ENCODE measurements around the gene EIF4E2.
"Not testable (repeated sequence)": the region's sequence is repeated elsewhere in the genome, so short reads cannot be mapped to it uniquely, and the experiment has no call there.

The EIF4E2 gene

DNA sequence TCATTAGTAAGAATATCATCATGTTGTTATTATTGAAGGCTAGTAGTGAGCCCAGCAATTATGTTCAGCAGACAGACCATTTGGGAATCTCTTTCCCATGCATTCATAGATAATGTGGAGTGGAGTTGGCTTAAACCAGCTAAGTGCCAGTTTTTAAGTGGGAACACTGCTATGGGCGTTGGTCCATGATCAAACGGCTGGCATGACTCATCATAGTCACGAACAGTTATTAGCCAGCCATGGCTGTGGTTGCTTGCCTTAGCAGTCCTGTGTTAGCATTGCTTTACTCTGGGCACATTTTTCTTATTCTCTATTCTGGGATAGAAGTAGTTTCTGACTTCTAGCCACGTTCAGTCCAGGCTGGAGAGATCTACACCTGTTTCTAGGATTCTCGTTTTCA, 17.7 kb downstream of the EIF4E2 start:
- DNase-seq (ENCODE audit: low read depth), result peak; percentile 88

DNA sequence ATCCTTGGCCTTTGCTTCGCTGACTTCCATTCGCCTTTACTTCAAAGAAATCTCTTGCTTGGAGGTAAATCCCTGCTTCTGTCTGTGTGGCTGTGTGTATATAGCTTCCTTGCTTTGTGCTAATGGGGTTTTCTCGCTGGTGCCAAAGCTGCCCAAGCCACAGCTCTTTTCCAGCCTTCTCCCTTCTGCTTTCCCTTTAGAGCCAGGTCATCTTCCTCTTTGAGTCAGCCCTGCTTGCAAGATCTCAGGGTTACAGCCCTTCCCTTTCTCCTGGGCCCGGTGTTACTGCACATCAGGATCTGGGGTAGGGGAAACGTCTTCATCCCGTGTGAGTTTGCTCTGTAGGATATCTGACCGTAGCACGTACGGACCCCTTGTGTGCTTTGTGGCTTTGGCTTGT, 19.1 kb downstream of the EIF4E2 start:
- no peak for DNase-seq (ENCODE audit: low read depth)

DNA sequence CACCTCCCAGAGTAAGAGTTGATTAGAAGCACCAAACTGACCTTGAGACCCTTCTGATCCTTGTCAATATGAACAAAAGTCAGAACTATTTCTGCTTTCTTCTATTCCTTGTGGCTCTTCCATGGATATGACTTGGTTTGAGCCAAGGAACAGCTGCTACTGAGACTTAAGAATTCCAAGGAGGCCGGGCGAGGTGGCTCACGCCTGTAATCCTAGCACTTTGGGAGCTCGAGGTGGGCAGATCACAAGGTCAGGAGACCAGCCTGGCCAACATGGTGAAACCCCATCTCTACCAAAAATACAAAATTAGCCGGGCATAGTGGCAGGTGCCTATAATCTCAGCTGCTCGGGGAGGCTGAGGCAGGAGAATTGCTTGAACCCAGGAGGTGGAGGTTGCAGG, 20.0 kb downstream of the EIF4E2 start:
- not testable (repeated sequence) for DNase-seq (ENCODE audit: low read depth)

DNA sequence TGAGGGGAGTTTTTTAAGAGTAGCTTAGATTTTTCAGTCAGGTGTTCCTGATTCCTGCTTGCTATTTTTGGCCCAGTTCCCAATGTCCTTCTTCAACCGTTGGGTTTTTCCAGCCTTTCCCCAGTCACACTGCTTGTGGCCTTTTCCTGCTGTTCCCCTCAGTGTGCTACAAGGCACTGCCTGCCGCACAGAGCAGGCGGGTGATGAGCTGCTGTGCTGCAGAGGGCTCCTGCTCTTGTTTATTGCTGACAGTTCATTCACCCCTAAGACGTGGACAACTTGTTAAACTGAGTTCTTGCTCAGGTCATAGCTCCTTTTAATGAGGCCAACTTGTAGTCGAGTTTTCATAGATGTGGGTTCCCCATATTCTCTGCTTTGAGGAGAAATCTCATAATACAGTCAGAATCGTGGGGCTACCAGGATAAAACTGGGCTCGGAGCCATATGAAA, 20.6 kb downstream of the EIF4E2 start:
- no peak for DNase-seq (ENCODE audit: low read depth)

DNA sequence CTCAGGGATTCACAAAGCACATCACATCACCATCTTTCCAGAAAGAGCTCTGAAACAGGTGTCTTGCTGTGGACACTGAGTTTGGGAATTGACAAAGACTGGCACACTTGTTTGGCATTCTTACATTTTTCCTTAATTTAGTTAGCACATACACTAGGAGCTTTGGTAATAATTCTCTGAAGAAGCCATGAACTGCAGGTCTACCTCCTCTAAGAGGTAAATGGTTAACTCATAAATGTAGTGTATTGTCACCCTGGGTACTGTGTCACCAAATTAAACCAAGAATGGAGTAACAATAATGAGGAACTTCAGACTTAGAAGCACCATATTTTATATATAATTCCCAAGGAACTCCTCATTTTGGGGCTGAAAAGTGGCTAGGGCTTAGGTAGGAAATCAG, 22.6 kb downstream of the EIF4E2 start:
- DNase-seq (ENCODE audit: low read depth), result no peak

DNA sequence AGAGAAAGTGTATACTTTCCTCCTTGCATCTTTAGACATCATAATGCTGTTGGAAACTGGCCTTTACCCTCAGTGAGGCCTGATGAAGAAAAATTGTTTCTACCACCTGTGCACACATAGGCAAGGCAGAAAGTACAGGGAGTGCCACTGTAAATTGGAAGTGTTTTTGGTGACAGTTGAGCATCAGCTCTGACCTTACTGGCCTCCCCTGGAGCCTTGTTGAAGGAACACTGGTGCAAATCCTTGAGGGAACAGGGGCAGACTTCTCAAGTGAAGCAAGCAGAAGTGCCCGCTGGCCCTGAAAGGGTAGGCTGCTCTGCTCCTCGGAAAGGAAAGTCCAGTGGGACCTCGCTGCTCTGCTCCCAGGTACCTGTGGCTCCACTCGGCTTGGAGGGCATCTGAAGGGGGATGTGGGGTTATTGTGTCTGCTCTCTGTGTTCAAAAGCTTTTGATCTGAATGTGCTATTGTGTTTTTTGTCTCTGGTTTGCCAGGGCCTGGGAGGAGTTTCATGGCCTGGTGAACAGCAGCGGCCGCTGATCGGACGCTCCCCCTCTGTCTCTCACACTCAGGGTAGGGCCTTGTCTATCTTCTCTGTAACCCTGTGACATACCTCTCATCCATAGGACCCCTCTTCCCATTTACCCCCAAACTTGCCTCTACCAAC, 23.4 kb downstream of the EIF4E2 start:
- DNase-seq (ENCODE audit: low read depth), result no peak

DNA sequence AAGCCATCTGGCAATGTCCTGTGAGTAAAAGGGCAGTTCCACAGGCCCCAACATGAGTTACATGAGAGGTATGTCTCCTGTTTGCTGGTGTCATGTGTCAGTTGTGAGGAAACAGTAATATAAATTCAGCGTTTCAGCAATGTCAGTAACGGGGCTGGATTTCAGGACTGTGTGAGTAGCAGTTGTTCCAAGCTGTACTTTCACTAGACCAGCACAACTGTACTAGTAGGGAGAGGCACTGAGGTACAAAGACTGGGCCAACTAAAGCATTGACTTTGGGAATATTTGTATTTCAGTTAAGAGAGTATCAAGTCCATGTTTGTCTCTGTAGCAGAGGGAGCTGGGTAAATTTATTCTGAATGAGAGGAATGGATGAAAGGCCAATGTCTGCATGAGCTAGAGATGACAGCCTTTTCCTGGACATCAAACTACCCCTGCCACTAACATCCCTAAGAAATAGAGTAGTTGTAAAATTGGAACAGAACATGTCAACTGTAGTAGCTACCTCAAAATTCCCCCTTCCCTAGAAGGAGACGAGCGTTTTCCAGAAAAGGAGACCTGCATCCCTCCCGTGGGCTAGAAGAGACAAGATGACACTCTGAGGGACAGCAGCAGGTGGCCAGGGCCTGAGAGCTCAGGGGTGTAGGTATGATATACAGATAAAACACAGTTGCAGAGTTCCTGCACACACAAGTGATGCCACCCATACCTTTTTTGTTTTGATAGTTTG, 24.4 kb downstream of the EIF4E2 start:
- DNase-seq (ENCODE audit: low read depth), result peak; percentile 83

DNA sequence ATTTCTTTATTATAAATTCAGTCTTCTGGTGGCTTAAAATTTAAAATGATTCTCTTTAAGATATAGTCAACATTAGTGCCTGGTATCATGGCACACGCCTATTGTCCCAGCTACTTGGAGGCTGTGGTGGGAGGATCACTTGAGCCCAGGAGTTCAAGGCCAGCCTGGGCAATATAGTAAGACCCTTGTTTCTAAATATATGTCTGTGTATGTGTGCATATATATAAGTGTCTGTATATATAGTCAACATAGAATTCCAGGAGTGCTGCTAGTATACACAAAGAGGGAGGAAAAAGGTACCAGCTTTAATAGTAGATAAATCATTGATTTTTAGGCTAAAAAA, 24.9 kb downstream of the EIF4E2 start:
- no peak for DNase-seq (ENCODE audit: low read depth)

DNA sequence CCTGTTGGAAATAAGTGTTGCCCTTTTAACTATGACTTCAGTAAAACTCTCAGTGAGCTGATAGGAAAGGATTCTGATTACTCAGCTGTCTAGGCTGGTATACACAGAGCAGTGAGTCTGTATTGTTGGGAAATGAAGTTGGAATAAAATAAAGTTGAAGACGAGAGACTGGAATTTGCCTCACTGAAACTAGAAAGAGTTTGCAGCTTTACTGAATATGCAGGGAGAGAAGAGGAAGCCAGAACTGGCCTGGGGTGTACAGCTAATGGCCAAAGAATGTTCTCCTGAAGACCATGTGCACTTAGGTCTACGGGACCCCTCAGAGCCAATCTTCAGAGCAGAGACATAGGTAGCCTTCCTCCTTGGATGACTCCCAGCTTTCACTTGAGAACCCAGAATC, 26.5 kb downstream of the EIF4E2 start:
- DNase-seq (ENCODE audit: low read depth), result peak; percentile 17

DNA sequence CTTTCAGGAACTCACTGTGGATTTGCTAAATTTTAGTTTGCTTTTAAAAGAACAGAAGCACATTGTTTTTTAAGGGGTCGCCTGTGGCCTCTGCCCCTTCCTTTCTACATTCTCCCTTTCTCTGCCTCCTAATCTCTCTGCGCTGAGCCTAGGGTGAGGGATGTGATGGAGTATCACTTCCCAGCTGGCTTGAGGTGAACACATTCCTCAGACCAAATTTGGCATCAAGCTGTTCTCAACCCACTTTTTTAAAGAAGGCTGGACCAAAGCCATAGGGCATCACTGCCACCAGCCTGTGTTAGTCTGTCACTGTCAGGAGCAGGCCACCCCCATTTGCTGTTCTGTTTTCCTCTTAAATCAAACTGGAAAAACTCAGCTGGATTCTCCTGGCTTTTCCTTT, 27.4 kb downstream of the EIF4E2 start:
- no peak for DNase-seq (ENCODE audit: low read depth)

DNA sequence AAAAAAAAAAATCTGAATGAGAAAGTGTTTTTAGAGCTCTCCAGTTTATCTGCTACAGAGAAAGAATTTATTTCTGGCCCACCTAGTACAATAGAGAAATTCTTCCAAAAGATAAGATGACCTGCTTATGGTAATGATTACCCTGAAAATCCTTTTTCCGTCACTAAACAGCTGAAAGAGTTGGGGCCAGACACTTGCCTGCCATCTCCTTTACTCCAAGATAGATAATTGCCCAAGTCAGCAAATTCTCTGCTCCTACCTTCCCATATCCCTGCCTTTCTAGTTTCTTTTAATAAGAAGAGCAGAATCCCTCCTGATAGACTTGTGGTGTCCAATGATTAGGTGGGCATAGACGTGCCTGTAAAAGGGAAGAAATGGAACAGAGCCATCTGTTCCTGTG, 28.1 kb downstream of the EIF4E2 start:
- no peak for DNase-seq (ENCODE audit: low read depth)

DNA sequence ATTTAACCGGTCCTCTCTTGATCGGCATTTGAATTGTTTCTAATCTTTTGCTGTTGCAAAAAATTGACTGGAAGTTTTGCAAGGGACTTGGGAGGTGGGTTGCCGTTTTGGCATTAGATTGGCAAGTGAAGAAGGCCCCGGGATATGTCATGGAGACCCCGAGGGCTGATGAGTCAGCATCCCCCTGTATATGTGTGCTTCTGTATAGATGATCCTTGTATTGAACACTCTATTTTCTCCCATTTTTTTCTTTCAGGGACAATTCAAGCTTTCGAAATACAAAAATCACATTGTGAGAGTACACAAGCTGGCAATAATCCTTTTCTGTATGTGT, 30.1 kb downstream of the EIF4E2 start:
- DNase-seq (ENCODE audit: low read depth), result no peak

DNA sequence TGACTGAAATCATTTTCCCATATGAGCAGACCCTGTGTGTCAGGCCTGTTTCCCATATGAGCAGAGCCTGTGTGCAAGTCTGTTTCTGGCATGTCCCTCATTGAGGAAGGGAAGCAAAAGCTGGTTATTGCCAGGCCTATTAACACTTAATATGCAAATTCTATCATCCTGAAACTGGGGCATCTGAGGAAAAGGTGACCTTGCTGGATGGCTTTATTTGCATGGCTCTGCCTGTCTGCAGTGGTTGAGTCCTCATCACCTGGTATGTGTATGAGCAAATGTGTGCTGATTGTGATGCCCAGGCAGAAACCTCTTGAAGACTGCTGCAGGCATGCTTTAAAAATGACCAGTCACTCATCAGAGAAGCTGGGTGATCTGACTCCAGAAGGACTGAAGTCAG, 31.2 kb downstream of the EIF4E2 start:
- DNase-seq (ENCODE audit: low read depth), result no peak

DNA sequence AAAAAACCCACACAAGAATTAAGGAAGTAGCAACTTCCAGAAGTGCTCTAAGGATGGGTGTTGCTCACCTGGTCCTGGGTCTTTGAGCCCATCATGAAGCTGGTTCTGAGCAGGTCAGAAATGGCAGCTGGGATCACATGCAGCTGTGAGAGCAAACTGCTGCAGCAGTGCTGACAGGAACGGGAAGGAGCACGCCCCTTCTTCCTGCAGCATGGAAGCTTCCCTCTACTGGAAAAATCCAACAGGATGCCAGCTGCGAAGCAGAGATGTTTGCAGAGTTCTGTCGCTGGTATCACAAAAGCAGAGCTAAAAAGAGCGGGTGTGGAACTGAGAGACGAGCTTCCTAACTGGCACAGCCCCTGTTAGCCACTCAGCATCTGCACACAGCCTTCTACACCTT, 33.7 kb downstream of the EIF4E2 start:
- DNase-seq (ENCODE audit: low read depth), result no peak

DNA sequence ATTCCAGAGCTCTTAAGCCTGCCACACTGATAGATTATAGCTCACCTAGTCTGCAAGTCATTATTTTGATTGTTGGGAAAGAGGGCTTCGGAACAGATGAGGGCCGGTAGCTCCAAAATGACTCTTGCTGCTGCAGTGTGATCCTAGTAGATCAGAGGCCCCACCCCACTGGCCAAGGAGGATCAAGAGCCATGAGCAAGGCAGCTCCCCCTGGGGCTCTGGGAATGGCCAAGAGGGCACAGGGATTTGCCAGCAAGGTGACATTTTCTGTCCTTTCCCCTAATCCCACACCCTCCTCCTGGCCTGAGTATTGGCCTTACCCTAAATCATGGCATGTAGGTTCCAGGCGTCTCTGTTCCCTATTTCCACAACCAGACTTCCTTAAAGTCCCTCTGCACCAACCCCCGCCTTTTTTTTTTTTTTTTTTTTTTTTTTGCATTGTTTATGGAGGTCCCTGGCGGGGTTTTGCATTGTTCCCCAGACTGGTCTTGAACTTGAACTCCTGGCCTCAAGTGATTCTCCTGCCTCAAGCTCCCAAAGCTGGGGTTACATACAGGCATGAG, 36.5 kb downstream of the EIF4E2 start:
- DNase-seq (ENCODE audit: low read depth), result no peak

DNA sequence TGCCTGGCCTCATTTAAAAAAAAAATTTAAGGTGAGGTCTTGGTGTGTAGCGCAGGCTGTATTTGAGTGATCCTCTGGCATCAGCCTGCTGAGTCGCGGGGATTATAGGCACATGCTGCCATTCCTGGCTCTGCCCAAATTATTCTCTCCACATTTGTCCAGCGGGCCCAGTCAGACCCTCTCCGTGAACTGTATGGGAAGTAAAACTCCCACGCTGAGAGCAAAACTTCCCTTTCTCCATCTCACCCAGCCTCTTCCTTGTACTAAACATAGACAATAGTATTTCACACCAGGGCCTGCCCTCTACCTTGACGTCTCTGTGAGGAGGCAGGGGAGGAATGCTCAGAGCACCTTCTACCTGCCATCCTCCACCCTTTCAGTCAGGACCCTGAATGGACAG, 37.0 kb downstream of the EIF4E2 start:
- DNase-seq (ENCODE audit: low read depth), result no peak

DNA sequence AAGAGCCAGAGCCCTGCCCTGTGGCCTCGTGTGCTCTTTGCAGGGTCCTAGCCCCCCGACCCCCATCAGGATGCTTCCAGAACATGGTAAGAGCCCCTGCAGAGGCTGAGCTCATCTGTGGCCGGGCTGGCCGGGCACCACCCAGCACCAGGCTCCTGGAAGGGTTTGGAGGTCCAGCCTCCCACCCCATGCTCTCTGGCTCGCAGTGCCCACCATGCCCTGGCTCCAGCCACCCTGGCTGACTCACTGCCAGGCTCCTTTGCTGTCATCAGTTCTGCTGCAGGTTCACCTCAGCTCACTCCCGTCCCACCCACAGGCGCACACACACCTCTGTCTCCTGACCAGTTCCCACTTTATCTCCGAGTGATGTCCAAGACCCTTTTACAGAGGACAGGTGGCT, 37.5 kb downstream of the EIF4E2 start:
- no peak for DNase-seq (ENCODE audit: low read depth)

DNA sequence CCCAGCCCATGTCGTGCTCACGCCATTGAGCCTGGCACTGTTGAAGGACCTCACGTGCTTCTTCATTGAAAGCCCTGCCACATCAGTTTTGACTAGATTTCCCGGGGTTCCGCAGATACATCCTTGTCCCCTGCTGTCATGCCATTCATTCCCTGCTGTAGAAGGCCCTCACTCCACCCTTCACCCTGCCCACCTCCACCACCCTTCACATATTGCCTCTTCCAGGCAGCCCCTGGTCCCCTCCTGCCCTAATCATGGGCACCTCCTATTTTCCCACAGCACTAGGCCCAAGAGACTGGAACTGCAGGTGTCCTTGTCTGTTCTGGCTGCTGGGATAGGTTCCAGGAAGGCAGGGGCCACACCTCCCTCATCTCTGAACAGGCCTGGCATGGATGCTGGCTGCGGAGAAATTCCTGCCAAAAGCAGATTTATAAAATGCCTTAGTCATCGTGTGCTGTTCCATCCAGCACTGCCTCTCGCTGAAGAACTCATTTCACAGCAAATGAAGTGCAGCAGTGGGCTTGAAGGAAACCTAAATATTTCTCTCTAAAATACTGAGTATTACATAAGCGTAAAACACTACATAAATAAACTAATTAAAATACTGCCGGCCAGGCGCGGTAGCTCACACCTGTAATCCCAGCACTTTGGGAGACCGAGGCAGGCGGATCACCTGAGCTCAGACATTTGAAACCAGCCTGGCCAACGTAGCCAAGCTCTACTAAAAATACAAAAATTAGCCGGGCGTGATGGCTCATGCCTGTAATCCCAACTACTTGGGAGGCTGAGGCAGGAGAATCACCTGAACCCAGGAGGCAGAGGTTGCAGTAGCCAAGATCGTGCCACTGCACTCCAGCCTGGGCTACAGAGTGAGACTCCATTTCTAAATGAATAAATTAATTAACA, 38.4 kb downstream of the EIF4E2 start:
- peak; percentile 83 for DNase-seq (ENCODE audit: low read depth)

DNA sequence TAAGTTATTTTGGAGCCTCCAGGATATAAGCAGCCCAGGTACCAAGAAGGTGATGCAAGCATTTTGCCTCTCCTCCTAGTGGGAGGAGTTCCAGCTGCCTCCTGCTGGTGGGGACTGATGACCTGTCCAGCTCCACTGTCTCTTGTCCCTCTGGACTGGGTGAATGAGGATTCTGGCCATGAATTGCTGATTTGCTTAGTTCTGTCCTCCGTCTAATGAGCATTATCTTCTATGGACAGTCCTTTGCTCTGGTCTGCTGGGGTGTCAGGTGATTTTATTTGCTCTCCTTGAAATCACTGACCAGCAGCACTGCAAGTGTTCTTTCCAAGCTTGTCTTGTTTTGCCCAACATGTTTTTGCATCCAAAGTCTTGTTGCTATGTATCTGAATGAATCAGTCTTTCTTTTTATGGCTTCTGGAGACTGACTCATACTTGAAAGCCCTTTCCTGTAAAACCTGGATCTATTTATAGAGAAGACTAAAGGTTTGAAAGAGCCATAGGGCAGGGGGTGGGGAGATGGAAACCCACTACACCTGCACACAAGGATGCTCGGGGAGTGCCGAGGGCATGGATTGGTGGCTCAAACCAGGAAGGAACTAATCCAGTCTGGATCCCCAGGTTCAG, 42.4 kb downstream of the EIF4E2 start:
- peak; percentile 66 for DNase-seq (ENCODE audit: low read depth)

DNA sequence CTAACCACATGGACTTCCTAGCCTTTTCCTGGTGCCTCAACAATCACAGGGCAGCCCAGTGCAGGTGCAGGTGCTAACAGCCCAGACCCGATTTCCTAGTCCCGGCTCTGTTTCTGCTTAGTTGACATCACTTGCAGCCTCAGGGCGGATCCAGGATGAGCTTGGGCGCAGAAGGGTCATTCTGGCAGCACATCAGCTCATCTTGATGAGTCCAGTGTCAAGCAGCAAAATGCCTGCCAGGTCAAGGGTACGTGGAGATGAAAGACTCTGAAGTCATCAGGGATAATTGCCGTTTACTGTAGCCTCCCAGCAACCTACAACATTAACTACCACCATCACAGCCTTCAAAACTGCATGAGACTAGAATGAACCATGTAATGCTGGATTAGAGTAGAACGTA, 43.5 kb downstream of the EIF4E2 start:
- DNase-seq (ENCODE audit: low read depth), result no peak

DNA sequence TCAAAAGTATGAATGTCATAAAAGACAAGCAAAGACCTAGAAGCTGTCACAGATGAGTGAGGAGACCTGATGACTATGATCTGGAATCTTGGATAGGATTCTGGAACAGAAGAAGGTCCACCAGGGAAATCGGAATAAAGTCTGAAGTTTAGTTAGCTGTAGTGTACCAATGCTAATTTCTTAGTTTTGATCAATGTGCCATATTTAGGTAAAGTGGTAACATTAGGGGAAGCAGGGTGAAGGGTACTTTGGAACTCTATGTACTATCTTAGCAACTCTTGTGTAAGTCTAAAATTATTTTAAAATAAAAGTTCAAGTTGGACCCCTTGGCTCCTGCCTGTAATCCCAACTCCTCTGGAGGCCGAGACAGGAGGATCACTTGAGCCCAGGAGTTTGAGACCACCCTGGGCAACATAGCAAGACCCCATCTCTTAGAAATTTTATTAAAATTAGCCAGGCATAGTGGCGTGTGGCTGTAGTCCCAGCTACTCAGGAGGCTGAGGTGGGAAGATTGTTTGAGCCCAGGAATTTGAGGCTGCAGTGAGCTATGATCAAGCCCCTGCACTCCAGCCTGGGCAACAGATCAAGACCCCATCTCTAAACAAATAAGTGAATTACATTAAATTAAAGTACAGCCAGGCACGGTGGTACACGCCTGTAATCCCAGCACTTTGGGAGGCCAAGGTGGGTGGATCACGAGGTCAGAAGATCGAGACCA, 47.0 kb downstream of the EIF4E2 start:
- DNase-seq (ENCODE audit: low read depth), result no peak

DNA sequence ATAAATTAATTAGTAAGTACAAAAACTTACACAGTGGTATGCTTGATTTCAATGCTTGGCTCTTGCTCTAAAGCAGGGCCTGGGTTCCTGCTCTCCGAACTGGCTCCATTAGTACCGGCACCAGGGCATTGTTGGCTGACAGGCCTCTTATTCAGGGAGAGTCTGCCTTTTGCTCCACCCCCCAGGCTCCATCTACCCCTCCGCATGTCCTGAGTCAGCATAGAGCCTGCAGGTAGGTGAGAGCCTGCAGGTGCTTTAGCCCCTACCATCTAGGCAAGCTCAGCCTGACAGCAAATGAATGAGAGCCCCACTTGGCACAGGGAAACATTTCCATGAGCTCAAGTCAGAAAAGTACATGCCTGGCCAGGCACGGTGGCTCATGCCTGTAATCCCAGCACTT, 47.8 kb downstream of the EIF4E2 start:
- DNase-seq (ENCODE audit: low read depth), result no peak
